ENCODE results near the gene SLC2A1.

The SLC2A1 gene

GRCh38 chr1:43002116-43002515 is 43.4 kb upstream of the SLC2A1 start:
- TF ChIP-seq CTCF (conservative IDR thresholded peaks at IDR 0.05): no peak
- TF ChIP-seq ZFX (IDR thresholded peaks at IDR 0.05): no peak

GRCh38 chr1:43001434-43001833 is 42.8 kb upstream of the SLC2A1 start:
- TF ChIP-seq ZFX (IDR thresholded peaks at IDR 0.05) (no peak), CTCF (conservative IDR thresholded peaks at IDR 0.05) (no peak)
- no peak overlapping the region for H3K27ac ChIP-seq

More at GRCh38 chr1:43002116-43002515, 43.4 kb upstream of the SLC2A1 start:
- no peak overlapping the region for H3K27ac ChIP-seq

GRCh38 chr1:43000271-43000670 is 41.6 kb upstream of the SLC2A1 start:
- no peak for TF ChIP-seq CTCF (conservative IDR thresholded peaks at IDR 0.05)
- no peak for TF ChIP-seq ZFX (IDR thresholded peaks at IDR 0.05)
- no peak overlapping the region for H3K27ac ChIP-seq

DNA sequence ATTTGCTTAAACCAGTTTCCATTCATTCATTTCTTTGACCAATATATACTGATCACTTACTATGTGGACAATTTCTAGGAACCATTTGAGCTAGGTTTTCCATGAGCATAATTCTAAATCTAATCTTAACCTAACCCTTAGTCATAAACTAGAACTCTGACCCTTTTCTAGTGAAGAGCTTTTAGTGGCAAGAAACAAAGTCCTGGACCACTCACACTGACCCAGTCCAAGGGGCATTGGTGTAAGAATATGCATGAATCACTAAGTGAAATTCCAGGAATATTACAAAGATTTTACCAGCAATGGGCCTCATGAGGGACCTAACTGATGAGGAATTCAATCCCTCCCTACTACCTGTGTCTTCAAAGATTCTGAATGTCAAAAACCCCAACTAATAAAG is 40.6 kb upstream of the SLC2A1 start:
- H3K27ac ChIP-seq: no peak overlapping the region
- TF ChIP-seq CTCF (conservative IDR thresholded peaks at IDR 0.05) (no peak), ZFX (IDR thresholded peaks at IDR 0.05) (no peak)

- no peak overlapping the region for H3K27ac ChIP-seq
Measured at GRCh38 chr1:42998386-42998785, 39.7 kb upstream of the SLC2A1 start.

DNA sequence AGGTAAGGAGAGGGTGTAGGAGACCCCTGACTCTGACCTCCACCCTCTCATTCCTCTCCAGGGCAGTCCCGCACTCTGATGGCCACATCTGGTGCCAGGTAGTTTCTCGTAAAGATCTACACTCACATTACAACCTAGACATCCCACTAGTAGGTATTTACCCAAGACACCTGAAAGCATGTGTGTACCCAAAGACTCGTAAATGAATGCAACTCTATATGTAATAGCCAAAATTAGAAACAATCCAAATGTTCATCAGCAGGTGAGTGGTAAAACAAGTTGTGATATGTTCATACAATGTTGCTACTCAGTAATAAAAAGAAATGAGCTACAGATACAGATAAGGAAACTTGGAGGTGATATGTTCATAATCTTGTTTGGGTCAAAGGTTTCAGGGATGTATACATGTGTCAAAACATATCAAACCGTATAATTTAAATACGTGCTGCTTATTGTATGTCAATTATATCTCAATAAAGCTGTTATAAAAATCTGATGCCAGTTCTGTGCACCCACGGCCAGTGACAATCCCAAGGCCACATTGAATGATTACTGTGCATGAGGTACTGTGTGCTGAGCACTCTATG is 37.8 kb upstream of the SLC2A1 start:
- H3K27ac ChIP-seq: no peak overlapping the region
- TF ChIP-seq CTCF (conservative IDR thresholded peaks at IDR 0.05) (no peak), ZFX (IDR thresholded peaks at IDR 0.05) (no peak)

More at GRCh38 chr1:42998386-42998785, 39.7 kb upstream of the SLC2A1 start:
- TF ChIP-seq CTCF (conservative IDR thresholded peaks at IDR 0.05) (no peak), ZFX (IDR thresholded peaks at IDR 0.05) (no peak)

- H3K27ac ChIP-seq: no peak overlapping the region
- TF ChIP-seq ZFX (IDR thresholded peaks at IDR 0.05) (no peak), CTCF (conservative IDR thresholded peaks at IDR 0.05) (no peak)
Measured at GRCh38 chr1:42993502-42994136, 35.0 kb upstream of the SLC2A1 start.

Data from C4-2B (cell line).